B cell (primary cell): ENCODE data around the gene KCNN1. TPM values are rescaled to one million over a fixed set of nuclear protein-coding genes. Genes with fewer than 3 reads are reported as not detected.

ENCODE experiments used
- ATAC-seq: fragments of 200-7000 bp; cut with Tn5 transposase; one replicate; pipeline ENCODE4 v1.10.0; 2021; ENCODE audit warnings: low read depth, mild to moderate bottlenecking, moderate number of reproducible peaks, moderate library complexity
- CTCF ChIA-PET: fragments of 350-600 bp; sonication (Branson Sonifier 250); formaldehyde crosslinking; loops from one replicate; lab custom pipeline; 2021; ENCODE audit warnings: antibody characterized with exemption, inconsistent platforms; lab: Charles Lee
- POLR2A ChIA-PET: fragments of 350-600 bp; sonication (Branson Sonifier 250); formaldehyde crosslinking; loops from one replicate; lab custom pipeline; 2021; ENCODE audit warnings: antibody characterized with exemption; lab: Charles Lee
- DNase-seq: peaks from one replicate; pipeline ENCODE4 v3.0.0; 2013
- H2AFZ ChIP-seq: 2 replicates; pipeline ENCODE4 v1.6.1; 2012; ENCODE audit warnings: mild to moderate bottlenecking, low read depth, low read length; ENCODE audit not compliant: insufficient read depth, poor library complexity, severe bottlenecking
- H3K27ac ChIP-seq, 2 donors: 1 replicate in 1 of 2; 2 replicates in 1 of 2; pipeline ENCODE4 v1.5.1; 2012 to 2013; ENCODE audit warnings: low read length in 2 of 2, mild to moderate bottlenecking in 2 of 2, moderate library complexity in 1 of 2
- H3K27me3 ChIP-seq, 4 experiments: fragments of 200-600 bp in 1 of 4; sonication (generic) in 1 of 4; replicated peaks in 1 of 4; 1 replicate in 2 of 4; 2 replicates in 2 of 4; pipeline versions ENCODE4 v1.6.1 to v1.7.0; 2013 to 2016; ENCODE audit warnings: low read length in 3 of 4, mild to moderate bottlenecking in 2 of 4, mixed read lengths in 1 of 4, moderate library complexity in 1 of 4; ENCODE audit not compliant: insufficient read depth in 4 of 4, control insufficient read depth in 3 of 4; ENCODE audit errors: control extremely low read depth in 1 of 4
- H3K36me3 ChIP-seq, 2 experiments: replicated peaks in 1 of 2; 1 replicate in 1 of 2; 2 replicates in 1 of 2; pipeline versions ENCODE4 v1.6.1 to v1.7.1; 2013; ENCODE audit warnings: low read length in 1 of 2; ENCODE audit not compliant: insufficient read depth in 2 of 2, control insufficient read depth in 1 of 2; ENCODE audit errors: control extremely low read depth in 1 of 2, extremely low read depth in 1 of 2
- H3K4me1 ChIP-seq, 2 donors: fragments of 200-600 bp in 1 of 2; sonication (generic) in 1 of 2; 1 replicate in 1 of 2; 2 replicates in 1 of 2; pipeline versions ENCODE4 v1.5.1 to v1.6.1; 2013 to 2017; ENCODE audit warnings: low read length in 2 of 2; ENCODE audit not compliant: control insufficient read depth in 2 of 2, insufficient read depth in 2 of 2
- H3K4me2 ChIP-seq: replicated peaks from 2 replicates; pipeline ENCODE3; 2012; ENCODE audit warnings: mild to moderate bottlenecking, low read depth, low read length; ENCODE audit not compliant: poor library complexity, severe bottlenecking
- H3K4me3 ChIP-seq, 5 experiments: fragments of 200-600 bp in 1 of 5; sonication (generic) in 1 of 5; 1 replicate in 3 of 5; 2 replicates in 2 of 5; pipeline versions ENCODE4 v1.5.1 to v1.7.0; 2011 to 2016; ENCODE audit warnings: low read length in 4 of 5, mild to moderate bottlenecking in 4 of 5, low read depth in 2 of 5, control low read depth in 1 of 5, moderate library complexity in 1 of 5; ENCODE audit not compliant: insufficient read depth in 1 of 5; ENCODE audit errors: control extremely low read depth in 1 of 5, extremely low read depth in 1 of 5
- H3K79me2 ChIP-seq: fragments of 200-600 bp; sonication (generic); one replicate; pipeline ENCODE4 v1.6.0; 2016; ENCODE audit warnings: low read length; ENCODE audit not compliant: control insufficient read depth, insufficient read depth
- H3K9ac ChIP-seq: fragments of 200-600 bp; sonication (generic); 2 replicates; pipeline ENCODE4 v1.6.1; 2017; ENCODE audit warnings: mild to moderate bottlenecking, low read length, moderate library complexity
- H3K9me3 ChIP-seq, 3 donors: one replicate each; pipeline versions ENCODE4 v1.6.1 to v1.7.1; 2013; ENCODE audit warnings: low read length in 2 of 3; ENCODE audit not compliant: control insufficient read depth in 2 of 3, insufficient read depth in 1 of 3; ENCODE audit errors: control extremely low read depth in 1 of 3
- H4K20me1 ChIP-seq: 2 replicates; pipeline ENCODE4 v1.6.0; 2012; ENCODE audit warnings: mild to moderate bottlenecking, low read length; ENCODE audit not compliant: insufficient read depth, control insufficient read depth, poor library complexity, severe bottlenecking
- H3K27ac Mint-ChIP-seq: one replicate; pipeline ENCODE4 v1.8.0; 2021; ENCODE audit warnings: mixed read lengths
- H3K27me3 Mint-ChIP-seq: one replicate; pipeline ENCODE4 v1.8.0; 2021; ENCODE audit warnings: mixed read lengths
- H3K4me1 Mint-ChIP-seq: one replicate; pipeline ENCODE4 v1.8.0; 2021; ENCODE audit warnings: mixed read lengths
- H3K4me3 Mint-ChIP-seq: one replicate; pipeline ENCODE4 v1.8.0; 2021; ENCODE audit warnings: mixed read lengths
- H3K9me3 Mint-ChIP-seq: one replicate; pipeline ENCODE4 v1.8.0; 2022; ENCODE audit warnings: mixed read lengths; ENCODE audit not compliant: insufficient read depth
- CTCF ChIP-seq: fragments of 200-600 bp; IDR thresholded peaks from one replicate; pipeline ENCODE4 v1.8.0; 2022; ENCODE audit warnings: antibody characterized with exemption, mild to moderate bottlenecking
- EZH2 ChIP-seq: IDR thresholded peaks from 2 replicates; pipeline ENCODE4 v1.6.1; 2012; ENCODE audit warnings: borderline replicate concordance, low read depth, mild to moderate bottlenecking, moderate library complexity, low read length; ENCODE audit not compliant: insufficient read depth, poor library complexity, severe bottlenecking
- WGBS: methylation state at CpG from one replicate; pipeline ENCODE4 v1.1.5; 2013; ENCODE audit warnings: missing lambda C conversion rate; ENCODE audit not compliant: insufficient coverage; 5-methylcytosine and 5-hydroxymethylcytosine counted together
- intact Hi-C: fragments of 100-400 bp; cut with micrococcal nuclease; formaldehyde crosslinking; loops from one replicate; pipeline ENCODE4 v1.10.0; 2022
- polyA plus RNA-seq: library from polyadenylated mRNA; depleted of rRNA; stranded (reverse); fragments of >200 nt; gene quantifications from 2 replicates; pipeline ENCODE4 v1.2.3, GENCODE V29; 2012
- total RNA-seq, 2 donors: library from RNA; stranded (reverse); fragments of 120-200 nt in 1 of 2; gene quantifications; 1 replicate in 1 of 2; 2 replicates in 1 of 2; pipeline versions ENCODE4 v1.2.3 to v1.2.4, GENCODE V29; 2013 to 2022

Gene KCNN1
- total and polyA plus RNA-seq, 2 donors (not counting 1 experiment from before 2014, with no cell fraction given) = 0.04 TPM; not detected in 1

GRCh38 chr19:17943274-17944221 is 23.4 kb upstream of the KCNN1 start:
- intact Hi-C loops = no loop called here
- no peak overlapping the region for H3K27ac Mint-ChIP-seq
- CTCF ChIA-PET = interaction anchor here (8.1 to 8.7 kb wide), 2 partner anchors 10 to 54 kb away, joined by 51 to 117 read pairs; partner anchors contain the start of gene CCDC124

More at GRCh38 chr19:17943274-17944221, 23.4 kb upstream of the KCNN1 start:
- Histone ChIP-seq H3K27ac (no peak overlapping the region), H3K9me3 (no peaks in the 10 kb centered on the region), H3K4me2 (no peak overlapping the region), H2AFZ (no peak overlapping the region), H3K4me1 (peaks cover 9 to 18% of the 10 kb centered on the region in 2 donors), H3K79me2 (peaks cover 5% of the 10 kb centered on the region), H3K36me3 (peaks cover 0 to 16% of the 10 kb centered on the region in 2 experiments), H3K9ac (no peak overlapping the region), H3K27me3 (no peaks in the 10 kb centered on the region), H3K4me3 (no peak overlapping the region), H4K20me1 (no peaks in the 10 kb centered on the region)
- Mint-ChIP-seq H3K9me3 (no peaks in the 10 kb centered on the region), H3K4me3 (no peak overlapping the region), H3K27me3 (no peaks in the 10 kb centered on the region), H3K4me1 (peaks cover 17% of the 10 kb centered on the region)
- TF ChIP-seq EZH2 = no peak
- TF ChIP-seq CTCF = no peak
- no peak for DNase-seq
- POLR2A ChIA-PET = interaction anchor here (0.5 to 1.1 kb wide), 4 partner anchors 10 to 441 kb away, joined by 3 read pairs; no protein-coding TSS in a partner anchor
- no peak for ATAC-seq
- WGBS = 93% methylated on average over 48 of the region's 57 CpGs
